Measurements from ENCODE around the gene TTC16. TPM values are rescaled to one million over a fixed set of nuclear protein-coding genes. Genes with fewer than 3 reads are reported as not detected.

TTC16 gene
- total and polyA plus RNA-seq, 5 donors: 0.06 to 0.14 (median 0.13) TPM; not detected in 1

GRCh38 chr9:127711831-127712274 is 4.0 kb upstream of the TTC16 start:
- no peaks in the 10 kb centered on the region for H3K9me3 ChIP-seq (ENCODE audit: control insufficient read depth, low read length)
- DNase-seq (peak in 2 of 3 donors; percentile 44 to 50), ATAC-seq (no peak)
- no peaks in the 10 kb centered on the region for H3K27me3 ChIP-seq (ENCODE audit: control insufficient read depth, insufficient read depth)
- H3K4me1 ChIP-seq (ENCODE audit: control insufficient read depth, insufficient read depth, low read length): no peaks in the 10 kb centered on the region
- H3K4me3 ChIP-seq (ENCODE audit: low read length): no peak overlapping the region
- WGBS: 77% methylated on average over 11 of the region's 11 CpGs
- no peak overlapping the region for H3K27ac ChIP-seq (ENCODE audit: low read length)
- intact Hi-C loops (cut with DNase I): no loop called here

GRCh38 chr9:127712371-127712770 is 3.5 kb upstream of the TTC16 start:
- 93% methylated on average over 11 of the region's 11 CpGs for WGBS
- intact Hi-C loops (cut with DNase I): no loop called here

GRCh38 chr9:127712867-127713266 is 3.0 kb upstream of the TTC16 start:
- peak in 2 of 3 donors; percentile 44 to 49 for DNase-seq
- Histone ChIP-seq H3K4me3 (ENCODE audit: low read length) (no peak overlapping the region), H3K27ac (ENCODE audit: low read length) (no peak overlapping the region), H3K4me1 (ENCODE audit: control insufficient read depth, insufficient read depth, low read length) (no peaks in the 10 kb centered on the region), H3K9me3 (ENCODE audit: control insufficient read depth, low read length) (no peaks in the 10 kb centered on the region), H3K27me3 (ENCODE audit: control insufficient read depth, insufficient read depth) (no peaks in the 10 kb centered on the region)
- 95% methylated on average over 10 of the region's 10 CpGs for WGBS
- intact Hi-C loops (cut with DNase I): no loop called here
- ATAC-seq: no peak

More at GRCh38 chr9:127712371-127712770, 3.5 kb upstream of the TTC16 start:
- H3K4me1 ChIP-seq (ENCODE audit: control insufficient read depth, insufficient read depth, low read length): no peaks in the 10 kb centered on the region
- H3K27ac ChIP-seq (ENCODE audit: low read length): no peak overlapping the region
- H3K27me3 ChIP-seq (ENCODE audit: control insufficient read depth, insufficient read depth): no peaks in the 10 kb centered on the region
- no peaks in the 10 kb centered on the region for H3K9me3 ChIP-seq (ENCODE audit: control insufficient read depth, low read length)
- DNase-seq: no peak
- no peak overlapping the region for H3K4me3 ChIP-seq (ENCODE audit: low read length)
- no peak for ATAC-seq

- ATAC-seq (no peak), DNase-seq (peak in 2 of 3 donors; percentile 58 to 59)
- Histone ChIP-seq H3K27me3 (ENCODE audit: control insufficient read depth, insufficient read depth) (no peaks in the 10 kb centered on the region), H3K4me3 (ENCODE audit: low read length) (peak overlapping the region; percentile 54), H3K9me3 (ENCODE audit: control insufficient read depth, low read length) (no peaks in the 10 kb centered on the region), H3K27ac (ENCODE audit: low read length) (no peak overlapping the region), H3K4me1 (ENCODE audit: control insufficient read depth, insufficient read depth, low read length) (no peaks in the 10 kb centered on the region)
- 77% methylated on average over 19 of the region's 19 CpGs for WGBS
- intact Hi-C loops (cut with DNase I): no loop called here
These were observed 1.7 kb upstream of the TTC16 start for GRCh38 chr9:127714020-127714750.

- DNase-seq: peak; percentile 54 to 78 (median 71)
- intact Hi-C loops (cut with DNase I): loop anchor here in 2 of 4 donors (5.0 kb wide), 2 partner anchors 103 to 108 kb away; partner anchors contain the start of gene STXBP1 (in 1 of the 2)
- H3K27me3 ChIP-seq (ENCODE audit: control insufficient read depth, insufficient read depth): no peaks in the 10 kb centered on the region
- peak overlapping the region; percentile 54 for H3K4me3 ChIP-seq (ENCODE audit: low read length)
- peak overlapping the region; percentile 24 for H3K27ac ChIP-seq (ENCODE audit: low read length)
- no peaks in the 10 kb centered on the region for H3K9me3 ChIP-seq (ENCODE audit: control insufficient read depth, low read length)
- no peaks in the 10 kb centered on the region for H3K4me1 ChIP-seq (ENCODE audit: control insufficient read depth, insufficient read depth, low read length)
- peak; percentile 30 to 50 for ATAC-seq
- WGBS: under 1% methylated on average over 44 of the region's 44 CpGs
These were observed 869 bp upstream of the TTC16 start for GRCh38 chr9:127714951-127715469.

- WGBS: 82% methylated on average over 9 of the region's 9 CpGs
- DNase-seq (no peak), ATAC-seq (no peak)
- Histone ChIP-seq H3K9me3 (ENCODE audit: control insufficient read depth, low read length) (no peaks in the 10 kb centered on the region), H3K4me3 (ENCODE audit: low read length) (no peak overlapping the region), H3K27me3 (ENCODE audit: control insufficient read depth, insufficient read depth) (no peaks in the 10 kb centered on the region), H3K27ac (ENCODE audit: low read length) (peak overlapping the region; percentile 49), H3K4me1 (ENCODE audit: control insufficient read depth, insufficient read depth, low read length) (no peaks in the 10 kb centered on the region)
- intact Hi-C loops (cut with DNase I): loop anchor here in 2 of 4 donors (5.0 kb wide), 2 partner anchors 104 to 109 kb away; partner anchors contain the start of gene STXBP1 (in 1 of the 2)
These were observed 533 bp downstream of the TTC16 start for GRCh38 chr9:127716412-127716811.

- Histone ChIP-seq H3K27ac (ENCODE audit: low read length) (no peak overlapping the region), H3K9me3 (ENCODE audit: control insufficient read depth, low read length) (no peaks in the 10 kb centered on the region), H3K4me3 (ENCODE audit: low read length) (no peak overlapping the region), H3K27me3 (ENCODE audit: control insufficient read depth, insufficient read depth) (no peaks in the 10 kb centered on the region), H3K4me1 (ENCODE audit: control insufficient read depth, insufficient read depth, low read length) (no peaks in the 10 kb centered on the region)
- intact Hi-C loops (cut with DNase I): loop anchor here in 2 of 4 donors (5.0 kb wide), 2 partner anchors 105 to 110 kb away; partner anchors contain the start of gene STXBP1 (in 1 of the 2)
- no peak for ATAC-seq
- DNase-seq: no peak
- WGBS: 69% methylated on average over 5 of the region's 5 CpGs
These were observed 1.9 kb downstream of the TTC16 start for GRCh38 chr9:127717766-127718165.

GRCh38 chr9:127720031-127720864 is 4.4 kb downstream of the TTC16 start:
- Histone ChIP-seq H3K27ac (ENCODE audit: low read length) (no peak overlapping the region), H3K27me3 (ENCODE audit: control insufficient read depth, insufficient read depth) (no peaks in the 10 kb centered on the region), H3K4me1 (ENCODE audit: control insufficient read depth, insufficient read depth, low read length) (no peaks in the 10 kb centered on the region), H3K4me3 (ENCODE audit: low read length) (no peak overlapping the region), H3K9me3 (ENCODE audit: control insufficient read depth, low read length) (no peaks in the 10 kb centered on the region)
- DNase-seq: peak in 1 of 3 donors; percentile 43
- intact Hi-C loops (cut with DNase I): loop anchor here in 1 of 4 donors (5.0 kb wide), 1 partner anchor 218 kb away; no protein-coding TSS in a partner anchor
- no peak for ATAC-seq
- 76% methylated on average over 12 of the region's 12 CpGs for WGBS

- Histone ChIP-seq H3K27ac (ENCODE audit: low read length) (no peak overlapping the region), H3K27me3 (ENCODE audit: control insufficient read depth, insufficient read depth) (no peaks in the 10 kb centered on the region), H3K4me3 (ENCODE audit: low read length) (no peak overlapping the region), H3K4me1 (ENCODE audit: control insufficient read depth, insufficient read depth, low read length) (no peaks in the 10 kb centered on the region), H3K9me3 (ENCODE audit: control insufficient read depth, low read length) (no peaks in the 10 kb centered on the region)
- ATAC-seq: no peak
- peak in 1 of 3 donors; percentile 39 for DNase-seq
- intact Hi-C loops (cut with DNase I): loop anchor here in 1 of 4 donors (5.0 kb wide), 1 partner anchor 219 kb away; no protein-coding TSS in a partner anchor
These were observed 5.0 kb downstream of the TTC16 start for GRCh38 chr9:127720865-127721227.

- Histone ChIP-seq H3K4me3 (ENCODE audit: low read length) (no peak overlapping the region), H3K4me1 (ENCODE audit: control insufficient read depth, insufficient read depth, low read length) (no peaks in the 10 kb centered on the region), H3K27ac (ENCODE audit: low read length) (no peak overlapping the region), H3K9me3 (ENCODE audit: control insufficient read depth, low read length) (no peaks in the 10 kb centered on the region), H3K27me3 (ENCODE audit: control insufficient read depth, insufficient read depth) (no peaks in the 10 kb centered on the region)
- no peak for ATAC-seq
- peak in 1 of 3 donors; percentile 24 for DNase-seq
- 55% methylated on average over 11 of the region's 11 CpGs for WGBS
- intact Hi-C loops (cut with DNase I): loop anchor here in 1 of 4 donors (5.0 kb wide), 1 partner anchor 219 kb away; no protein-coding TSS in a partner anchor
These were observed 5.5 kb downstream of the TTC16 start for GRCh38 chr9:127721391-127721821.

Measured in right cardiac atrium (tissue), 5 donors.